H1 (cell line): ENCODE data around the gene LYL1. TPM values are rescaled to one million over a fixed set of nuclear protein-coding genes. Genes with fewer than 3 reads are reported as not detected.

Experiments
- CTCF ChIA-PET: fragments of 300-600 bp; sonication (Branson Sonifier 250); formaldehyde crosslinking; loops from one replicate; lab custom pipeline; 2021; ENCODE audit not compliant: partially characterized antibody; lab: Charles Lee
- POLR2A ChIA-PET: fragments of 300-600 bp; sonication (Branson Sonifier 250); formaldehyde crosslinking; loops from one replicate; lab custom pipeline; 2021; ENCODE audit warnings: inconsistent platforms; ENCODE audit not compliant: partially characterized antibody; lab: Charles Lee
- DNase-seq, 2 experiments: peaks; one replicate each; pipeline versions ENCODE4 v3.0.0 to v3.0.0-alpha.2; 2010 to 2022; ENCODE audit warnings: low spot score in 2 of 2, low read depth in 1 of 2, mixed read lengths in 1 of 2
- FAIRE-seq: peaks from 2 replicates; lab custom pipeline; 2011; peaks lifted over from hg19 to GRCh38; lab: Jason Lieb, UNC
- H2AFZ ChIP-seq: 2 replicates; pipeline ENCODE4 v1.8.1; 2012; ENCODE audit warnings: low read length, inconsistent platforms
- H2AK5ac ChIP-seq: 2 replicates; pipeline ENCODE4 v1.6.1; 2013; ENCODE audit warnings: low read depth, low read length
- H2BK120ac ChIP-seq: replicated peaks from 2 replicates; pipeline ENCODE3; 2013; ENCODE audit warnings: low read depth, low read length, inconsistent platforms
- H2BK12ac ChIP-seq: 2 replicates; pipeline ENCODE4 v1.6.1; 2013; ENCODE audit warnings: low read depth, low read length
- H2BK15ac ChIP-seq: 2 replicates; pipeline ENCODE4 v1.6.1; 2013; ENCODE audit warnings: low read length
- H2BK20ac ChIP-seq: 2 replicates; pipeline ENCODE4 v1.6.1; 2013; ENCODE audit warnings: low read length
- H2BK5ac ChIP-seq: 2 replicates; pipeline ENCODE4 v1.6.1; 2013; ENCODE audit warnings: low read depth, low read length
- H3K14ac ChIP-seq: 2 replicates; pipeline ENCODE4 v1.6.1; 2013; ENCODE audit warnings: inconsistent platforms; ENCODE audit not compliant: insufficient read length
- H3K18ac ChIP-seq: 2 replicates; pipeline ENCODE4 v1.6.1; 2013; ENCODE audit warnings: low read length; ENCODE audit errors: extremely low read depth
- H3K23ac ChIP-seq: 2 replicates; pipeline ENCODE4 v1.6.1; 2013; ENCODE audit warnings: inconsistent platforms; ENCODE audit not compliant: insufficient read length
- H3K23me2 ChIP-seq: 2 replicates; pipeline ENCODE4 v1.6.1; 2013; ENCODE audit warnings: low read depth, low read length
- H3K27ac ChIP-seq: 2 replicates; pipeline ENCODE4 v1.6.1; 2011; ENCODE audit warnings: low read depth, low read length, inconsistent platforms
- H3K27me3 ChIP-seq, 4 experiments: replicated peaks in 1 of 4; 1 replicate in 1 of 4; 2 replicates in 3 of 4; pipeline versions ENCODE4 v1.6.1 to v1.8.1; 2011 to 2013; ENCODE audit warnings: low read length in 3 of 4, mild to moderate bottlenecking in 3 of 4, inconsistent platforms in 2 of 4, mixed read lengths in 2 of 4, moderate library complexity in 1 of 4; ENCODE audit not compliant: control insufficient read depth in 3 of 4, insufficient read depth in 3 of 4; ENCODE audit errors: extremely low read depth in 1 of 4
- H3K36me3 ChIP-seq, 4 experiments: 2 replicates each; pipeline versions ENCODE4 v1.6.1 to v1.8.1; 2011 to 2013; ENCODE audit warnings: mild to moderate bottlenecking in 4 of 4, low read length in 3 of 4, moderate library complexity in 2 of 4, control low read depth in 1 of 4, inconsistent platforms in 1 of 4; ENCODE audit not compliant: insufficient read depth in 4 of 4, control insufficient read depth in 2 of 4
- H3K4ac ChIP-seq: replicated peaks from 2 replicates; pipeline ENCODE3; 2013; ENCODE audit warnings: low read length, low read depth, mixed read lengths, inconsistent platforms; ENCODE audit not compliant: insufficient read length
- H3K4me1 ChIP-seq, 4 experiments: replicated peaks in 1 of 4; 1 replicate in 1 of 4; 2 replicates in 3 of 4; pipeline versions ENCODE4 v1.6.1 to v1.8.1; 2011 to 2013; ENCODE audit warnings: low read length in 3 of 4, inconsistent platforms in 2 of 4, mixed read lengths in 1 of 4; ENCODE audit not compliant: insufficient read depth in 4 of 4, control insufficient read depth in 3 of 4
- H3K4me2 ChIP-seq, 2 experiments: 2 replicates each; pipeline versions ENCODE4 v1.6.1 to v1.8.1; 2011 to 2013; ENCODE audit warnings: low read depth in 2 of 2, low read length in 2 of 2, control low read depth in 1 of 2, inconsistent platforms in 1 of 2, mild to moderate bottlenecking in 1 of 2; ENCODE audit not compliant: insufficient read depth in 1 of 2
- H3K4me3 ChIP-seq, 4 experiments: fragments of 200-600, 300-600 bp in 1 of 4; sonication (generic), shearing (Covaris generic), sonication (Bioruptor Twin) in 1 of 4; 2 replicates each; pipeline versions ENCODE4 v1.5.1 to v1.8.1; 2011 to 2016; ENCODE audit warnings: low read length in 4 of 4, low read depth in 3 of 4, control low read depth in 2 of 4, inconsistent platforms in 2 of 4, mild to moderate bottlenecking in 2 of 4, mixed read lengths in 1 of 4, moderate library complexity in 1 of 4; ENCODE audit not compliant: insufficient read depth in 2 of 4; ENCODE audit errors: extremely low read depth in 1 of 4
- H3K56ac ChIP-seq: replicated peaks from 2 replicates; pipeline ENCODE3; 2013; ENCODE audit warnings: low read depth, mild to moderate bottlenecking, mixed read lengths, low read length, inconsistent platforms; ENCODE audit not compliant: insufficient read length
- H3K79me1 ChIP-seq: 2 replicates; pipeline ENCODE4 v1.6.1; 2013; ENCODE audit warnings: low read depth, low read length, control low read depth
- H3K79me2 ChIP-seq, 2 experiments: 2 replicates each; pipeline versions ENCODE4 v1.6.1 to v1.8.1; 2012 to 2013; ENCODE audit warnings: low read length in 2 of 2, mild to moderate bottlenecking in 2 of 2, inconsistent platforms in 1 of 2; ENCODE audit not compliant: insufficient read depth in 2 of 2, control insufficient read depth in 1 of 2
- H3K9ac ChIP-seq, 4 experiments: replicated peaks in 1 of 4; 1 replicate in 1 of 4; 2 replicates in 3 of 4; pipeline versions ENCODE4 v1.6.1 to v1.8.1; 2011 to 2013; ENCODE audit warnings: low read depth in 3 of 4, low read length in 3 of 4, control low read depth in 2 of 4, mild to moderate bottlenecking in 2 of 4, moderate library complexity in 2 of 4, inconsistent platforms in 1 of 4; ENCODE audit errors: extremely low read depth in 1 of 4
- H3K9me3 ChIP-seq, 2 experiments: 2 replicates each; pipeline versions ENCODE4 v1.6.1 to v1.8.1; 2012 to 2013; ENCODE audit warnings: mild to moderate bottlenecking in 2 of 2, moderate library complexity in 2 of 2, control low read depth in 1 of 2, inconsistent platforms in 1 of 2, low read depth in 1 of 2, low read length in 1 of 2, mixed read lengths in 1 of 2; ENCODE audit not compliant: insufficient read depth in 2 of 2
- H4K20me1 ChIP-seq, 2 experiments: replicated peaks in 1 of 2; 2 replicates each; pipeline versions ENCODE3 to v1.8.1; 2011 to 2013; ENCODE audit warnings: inconsistent platforms in 2 of 2, low read length in 2 of 2, mild to moderate bottlenecking in 1 of 2; ENCODE audit not compliant: insufficient read depth in 2 of 2, control insufficient read depth in 1 of 2
- H4K5ac ChIP-seq: 2 replicates; pipeline ENCODE4 v1.6.1; 2013; ENCODE audit warnings: low read length, low read depth, mixed read lengths, inconsistent platforms; ENCODE audit not compliant: insufficient read length
- H4K8ac ChIP-seq: 2 replicates; pipeline ENCODE4 v1.8.0; 2013; ENCODE audit warnings: mild to moderate bottlenecking, moderate library complexity, low read length, inconsistent platforms; ENCODE audit not compliant: insufficient read depth; ENCODE audit errors: extremely low read depth
- H4K91ac ChIP-seq: replicated peaks from 2 replicates; pipeline ENCODE3; 2013; ENCODE audit warnings: low read length, mixed read lengths, inconsistent platforms; ENCODE audit not compliant: insufficient read length
- RNF2 ChIP-seq: fragments of 200-900, 300-1000 bp; sonication (generic); IDR thresholded peaks from 2 replicates; pipeline ENCODE4 v1.7.1; 2016; ENCODE audit warnings: borderline replicate concordance, low read depth, mild to moderate bottlenecking, antibody characterized with exemption, low read length; ENCODE audit not compliant: poor library complexity, severe bottlenecking; ENCODE audit errors: missing control alignments
- whole genome bisulfite sequencing, 2 experiments: shearing (Covaris generic) in 1 of 2; methylation state at CpG; one replicate each; pipeline versions ENCODE4 v1.1.6 to v1.1.7; 2013 to 2015; ENCODE audit warnings: low lambda C conversion rate in 2 of 2, mixed read lengths in 2 of 2, inconsistent platforms in 1 of 2, low coverage in 1 of 2, missing lambda C conversion rate in 1 of 2; ENCODE audit not compliant: insufficient replicate concordance in 2 of 2, insufficient coverage in 1 of 2, insufficient read length in 1 of 2; ENCODE audit errors: extremely low coverage in 1 of 2, missing lambda C conversion rate in 1 of 2; 5-methylcytosine and 5-hydroxymethylcytosine counted together
- polyA plus RNA-seq, 7 experiments: library from polyadenylated mRNA; depleted of rRNA in 3 of 7; stranded (reverse) in 5 of 7; unstranded in 2 of 7; fragments of >200 nt in 5 of 7; fragments of 200-250 nt in 2 of 7; gene quantifications; 1 replicate in 5 of 7; 2 replicates in 1 of 7; 4 replicates in 1 of 7; pipeline versions ENCODE4 v1.2.1 to v1.2.3, GENCODE V29; 2011 to 2013; ENCODE audit warnings: missing spikeins in 2 of 7, mixed read lengths in 2 of 7
- total RNA-seq: library from RNA; stranded (reverse); fragmentation: NEBNext Ultra II Directional; extraction: Animal tissue kit (Norgen Biotek cat#: 25700); gene quantifications from 2 replicates; pipeline ENCODE4 v1.2.1, GENCODE V29; 2021

LYL1 gene
- total and polyA plus RNA-seq, 2 of the 8 experiments (the other 6 are each of a cell fraction or from before 2014, with no cell fraction given) = 0.58 to 0.76 TPM

- no peak overlapping the region for H3K4me2 ChIP-seq
- no peak overlapping the region for H2AK5ac ChIP-seq
- H4K5ac ChIP-seq = no peak overlapping the region
- H3K9ac ChIP-seq = no peak overlapping the region; a peak in 1 of 7 replicates
- H3K18ac ChIP-seq = no peak overlapping the region
- H3K27ac ChIP-seq = no peak overlapping the region
- no peaks in the 10 kb centered on the region for H3K23me2 ChIP-seq
- H3K79me1 ChIP-seq = peaks cover 38% of the 10 kb centered on the region
- no peak overlapping the region for H3K23ac ChIP-seq
- H3K4me1 ChIP-seq = no peaks in the 10 kb centered on the region
- no peak overlapping the region for H3K4ac ChIP-seq
- H2AFZ ChIP-seq = no peak overlapping the region
- no peak overlapping the region for H2BK15ac ChIP-seq
- H3K9me3 ChIP-seq = no peaks in the 10 kb centered on the region
- no peak overlapping the region for H2BK20ac ChIP-seq
- no peak overlapping the region for H3K56ac ChIP-seq
- H4K8ac ChIP-seq = no peak overlapping the region
- DNase-seq (no peak), FAIRE-seq (no peak)
- no peak overlapping the region for H2BK12ac ChIP-seq
- H3K36me3 ChIP-seq = peaks cover 7 to 42% (median 29%) of the 10 kb centered on the region in 4 experiments
- peaks cover 39 to 61% of the 10 kb centered on the region in 2 experiments for H4K20me1 ChIP-seq
- WGBS, 2 experiments = 93% methylated on average over 8 of the region's 8 CpGs; no CpG with 5 or more reads in 1 of the 2 experiments
- no peak overlapping the region for H3K4me3 ChIP-seq
- no peak overlapping the region for H3K14ac ChIP-seq
- H3K79me2 ChIP-seq = peaks cover 14 to 72% of the 10 kb centered on the region in 2 experiments; a peak in 3 of 4 replicates
- no peak overlapping the region for H2BK5ac ChIP-seq
- ChIA-PET CTCF (interaction anchor here (0.7 to 3.2 kb wide), 5 partner anchors 13 to 194 kb away, joined by 3 to 8 read pairs (median 3); no protein-coding TSS in a partner anchor), POLR2A (interaction anchor here (0.7 to 14.8 kb wide), 6 partner anchors 10 to 37 kb away, joined by 3 to 228 read pairs (median 12); partner anchors contain the start of genes IER2, NACC1, STX10 and TRMT1)
- no peak overlapping the region for H2BK120ac ChIP-seq
- H4K91ac ChIP-seq = no peak overlapping the region
- H3K27me3 ChIP-seq = no peaks in the 10 kb centered on the region
- no peak for TF ChIP-seq RNF2
Observed at GRCh38 chr19:13132471-13133180, 30.0 kb upstream of the LYL1 start.
